HL-60 (cell line): ENCODE results near the gene CRBN.

Experiments used
- CTCF ChIP-seq: IDR thresholded peaks from one replicate; pipeline ENCODE4 v1.5.1; 2011; ENCODE audit warnings: low read length, control low read depth, inconsistent platforms; ENCODE audit not compliant: insufficient read depth
- POLR2AphosphoS5 ChIP-seq: IDR thresholded peaks from 2 replicates; pipeline ENCODE4 v1.6.1; 2012; ENCODE audit warnings: low read depth
- REST ChIP-seq: IDR thresholded peaks from 2 replicates; pipeline ENCODE4 v1.6.1; 2012; ENCODE audit warnings: low read depth; ENCODE audit not compliant: insufficient replicate concordance
- SPI1 ChIP-seq: IDR thresholded peaks from 2 replicates; pipeline ENCODE4 v1.6.1; 2012; ENCODE audit warnings: low read depth, mild to moderate bottlenecking, borderline replicate concordance

- no peak for TF ChIP-seq CTCF
- no peak for TF ChIP-seq POLR2AphosphoS5
- no peak for TF ChIP-seq REST
- no peak for TF ChIP-seq SPI1
These were observed 48.1 kb upstream of the CRBN start for GRCh38 chr3:3227640-3228039.
